KMS-11 (cell line): ENCODE measurements around the gene HTRA1.

Experiments used
- H2AFZ ChIP-seq: fragments of 200-600 bp; sonication (generic); 2 replicates; pipeline ENCODE4 v1.6.1; 2016; ENCODE audit warnings: antibody characterized with exemption, mixed run types, low read depth
- H3K27ac ChIP-seq: fragments of 200-600 bp; sonication (generic); 2 replicates; pipeline ENCODE4 v1.6.1; 2016; ENCODE audit warnings: mild to moderate bottlenecking, mixed run types
- H3K27me3 ChIP-seq: fragments of 200-600 bp; sonication (generic); 2 replicates; pipeline ENCODE4 v1.6.1; 2017; ENCODE audit warnings: mild to moderate bottlenecking, low read depth, mixed run types, moderate library complexity; ENCODE audit not compliant: insufficient read depth
- H3K36me3 ChIP-seq: fragments of 200-600 bp; sonication (generic); 2 replicates; pipeline ENCODE4 v1.6.1; 2017; ENCODE audit warnings: mild to moderate bottlenecking, mixed run types; ENCODE audit not compliant: insufficient read depth
- H3K4me1 ChIP-seq: fragments of 200-600 bp; sonication (generic); 2 replicates; pipeline ENCODE4 v1.6.1; 2016; ENCODE audit warnings: mild to moderate bottlenecking, low read depth, mixed run types; ENCODE audit not compliant: poor library complexity, severe bottlenecking
- H3K4me2 ChIP-seq: fragments of 200-600 bp; sonication (generic); 2 replicates; pipeline ENCODE4 v1.7.0; 2016; ENCODE audit warnings: mild to moderate bottlenecking, mixed run types
- H3K4me3 ChIP-seq: fragments of 200-600 bp; sonication (generic); IDR thresholded peaks from 2 replicates; pipeline ENCODE4 v1.6.1; 2017; ENCODE audit warnings: low read depth, low read length, mixed read lengths; ENCODE audit not compliant: insufficient read depth
- H3K79me2 ChIP-seq: fragments of 200-600 bp; sonication (generic); 2 replicates; pipeline ENCODE4 v1.6.1; 2016; ENCODE audit warnings: low read depth, mixed run types; ENCODE audit not compliant: insufficient read depth
- H3K9ac ChIP-seq: fragments of 200-600 bp; sonication (generic); 2 replicates; pipeline ENCODE4 v1.6.1; 2016; ENCODE audit warnings: mild to moderate bottlenecking, mixed run types
- H4K20me1 ChIP-seq: fragments of 200-600 bp; sonication (generic); 2 replicates; pipeline ENCODE4 v1.6.1; 2016; ENCODE audit warnings: mild to moderate bottlenecking, mixed run types; ENCODE audit not compliant: insufficient read depth
- CTCF ChIP-seq: fragments of 200-600 bp; sonication (generic); conservative IDR thresholded peaks from 2 replicates; pipeline ENCODE4 v1.6.1; 2017; ENCODE audit warnings: low read depth, mild to moderate bottlenecking, antibody characterized with exemption, low read length, moderate library complexity, mixed read lengths

The HTRA1 gene

DNA sequence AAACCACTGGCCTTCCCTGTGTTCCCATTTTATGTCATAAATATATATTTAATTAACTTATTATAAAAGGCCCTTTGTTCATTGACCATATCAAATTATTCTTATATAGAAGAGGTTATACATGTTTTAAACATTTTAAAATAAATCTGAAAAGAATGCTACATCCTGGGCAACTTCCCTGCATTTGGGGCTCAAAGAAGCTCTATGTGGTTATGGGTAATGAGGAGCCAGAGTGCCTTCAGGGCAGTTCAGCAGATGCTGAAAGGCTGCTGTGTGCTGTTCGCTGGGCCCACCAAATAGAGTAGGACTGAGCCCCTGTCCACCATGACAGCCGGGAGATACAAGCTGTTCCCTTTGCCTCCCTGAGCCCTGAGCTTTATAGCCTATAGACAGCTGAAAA lies 35.9 kb downstream of the HTRA1 start:
- Histone ChIP-seq H4K20me1 (no peaks in the 10 kb centered on the region), H3K79me2 (no peaks in the 10 kb centered on the region), H2AFZ (no peak overlapping the region), H3K27ac (no peak overlapping the region), H3K27me3 (no peaks in the 10 kb centered on the region), H3K4me3 (no peak overlapping the region), H3K4me1 (no peaks in the 10 kb centered on the region), H3K4me2 (no peak overlapping the region), H3K9ac (no peak overlapping the region), H3K36me3 (no peaks in the 10 kb centered on the region)
- TF ChIP-seq CTCF: no peak

DNA sequence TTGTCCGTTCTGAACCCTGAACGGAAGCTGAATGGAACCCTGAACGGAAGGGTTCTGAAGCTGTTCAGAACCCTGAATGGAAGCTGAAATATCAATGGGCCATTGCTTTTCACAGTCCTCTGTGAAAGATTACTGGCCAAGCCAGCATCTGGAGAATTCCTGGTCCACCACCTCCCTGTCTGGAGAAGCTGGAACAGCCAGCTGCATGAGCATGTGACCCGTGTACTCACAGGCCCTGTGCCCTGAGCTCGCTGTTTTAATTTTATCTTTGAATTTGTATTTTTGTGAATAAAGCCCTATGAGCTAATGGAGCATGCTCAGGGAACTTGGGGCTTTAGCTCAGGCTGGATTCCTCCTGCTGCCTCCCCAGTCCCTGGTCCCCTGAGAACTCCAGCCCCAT lies 37.2 kb downstream of the HTRA1 start:
- Histone ChIP-seq H3K4me3 (no peak overlapping the region), H3K4me2 (no peak overlapping the region), H3K27me3 (no peaks in the 10 kb centered on the region), H3K9ac (no peak overlapping the region), H3K4me1 (no peaks in the 10 kb centered on the region), H3K79me2 (no peaks in the 10 kb centered on the region), H2AFZ (no peak overlapping the region), H3K27ac (no peak overlapping the region), H3K36me3 (no peaks in the 10 kb centered on the region), H4K20me1 (no peaks in the 10 kb centered on the region)
- TF ChIP-seq CTCF: no peak

- H3K4me3 ChIP-seq: no peak overlapping the region
- no peak overlapping the region for H3K9ac ChIP-seq
- no peaks in the 10 kb centered on the region for H3K4me1 ChIP-seq
- TF ChIP-seq CTCF: no peak
- no peak overlapping the region for H2AFZ ChIP-seq
- H3K27me3 ChIP-seq: no peaks in the 10 kb centered on the region
- no peak overlapping the region for H3K27ac ChIP-seq
- H4K20me1 ChIP-seq: no peaks in the 10 kb centered on the region
- H3K4me2 ChIP-seq: no peak overlapping the region
- no peaks in the 10 kb centered on the region for H3K36me3 ChIP-seq
- H3K79me2 ChIP-seq: no peaks in the 10 kb centered on the region
These were observed 37.7 kb downstream of the HTRA1 start for GRCh38 chr10:122499012-122499411.

GRCh38 chr10:122499491-122499941 lies 38.2 kb downstream of the HTRA1 start:
- no peak overlapping the region for H3K4me3 ChIP-seq
- no peak overlapping the region for H3K27ac ChIP-seq
- H3K36me3 ChIP-seq: no peaks in the 10 kb centered on the region
- no peaks in the 10 kb centered on the region for H4K20me1 ChIP-seq
- no peak for TF ChIP-seq CTCF
- H2AFZ ChIP-seq: no peak overlapping the region
- no peaks in the 10 kb centered on the region for H3K79me2 ChIP-seq
- no peak overlapping the region for H3K4me2 ChIP-seq
- H3K9ac ChIP-seq: no peak overlapping the region
- H3K27me3 ChIP-seq: no peaks in the 10 kb centered on the region
- H3K4me1 ChIP-seq: no peaks in the 10 kb centered on the region
